Esophagus muscularis mucosa (tissue), 3 donors: ENCODE results near the gene PRPF38B.

ENCODE experiments used
- CTCF ChIP-seq, 3 experiments: fragments of 200-600 bp in 2 of 3; fragments of 450-650 bp in 1 of 3; sonication (generic) in 2 of 3; IDR thresholded peaks; one replicate each; pipeline ENCODE4 v1.5.1; 2017 to 2019; ENCODE audit warnings: antibody characterized with exemption in 3 of 3, mild to moderate bottlenecking in 2 of 3, moderate library complexity in 1 of 3
- POLR2A ChIP-seq: fragments of 450-650 bp; IDR thresholded peaks from one replicate; pipeline ENCODE4 v1.6.1; 2017; ENCODE audit warnings: antibody characterized with exemption, moderate library complexity, mild to moderate bottlenecking, low read depth
- POLR2AphosphoS5 ChIP-seq, 2 donors: sonication (generic); formaldehyde crosslinking; IDR thresholded peaks; one replicate each; pipeline ENCODE4 v1.6.1; 2017; ENCODE audit warnings: antibody characterized with exemption in 2 of 2

- TF ChIP-seq CTCF (IDR thresholded peaks at IDR 0.05) (no peak), POLR2AphosphoS5 (IDR thresholded peaks at IDR 0.05) (no peak), POLR2A (no peak)
Observed at GRCh38 chr1:108665771-108666170, 26.3 kb upstream of the PRPF38B start.
